ENCODE measurements around the gene PCDHB10. TPM values are rescaled to one million over a fixed set of nuclear protein-coding genes. Genes with fewer than 3 reads are reported as not detected.
A peak's percentile ranks its signal among the peaks of the same experiment; 100 is the strongest.
"Not testable (repeated sequence)": the region's sequence is repeated elsewhere in the genome, so short reads cannot be mapped to it uniquely, and the experiment has no call there.

The PCDHB10 gene
- 2.2 and 2.7 TPM in 2 replicates for total RNA-seq

DNA sequence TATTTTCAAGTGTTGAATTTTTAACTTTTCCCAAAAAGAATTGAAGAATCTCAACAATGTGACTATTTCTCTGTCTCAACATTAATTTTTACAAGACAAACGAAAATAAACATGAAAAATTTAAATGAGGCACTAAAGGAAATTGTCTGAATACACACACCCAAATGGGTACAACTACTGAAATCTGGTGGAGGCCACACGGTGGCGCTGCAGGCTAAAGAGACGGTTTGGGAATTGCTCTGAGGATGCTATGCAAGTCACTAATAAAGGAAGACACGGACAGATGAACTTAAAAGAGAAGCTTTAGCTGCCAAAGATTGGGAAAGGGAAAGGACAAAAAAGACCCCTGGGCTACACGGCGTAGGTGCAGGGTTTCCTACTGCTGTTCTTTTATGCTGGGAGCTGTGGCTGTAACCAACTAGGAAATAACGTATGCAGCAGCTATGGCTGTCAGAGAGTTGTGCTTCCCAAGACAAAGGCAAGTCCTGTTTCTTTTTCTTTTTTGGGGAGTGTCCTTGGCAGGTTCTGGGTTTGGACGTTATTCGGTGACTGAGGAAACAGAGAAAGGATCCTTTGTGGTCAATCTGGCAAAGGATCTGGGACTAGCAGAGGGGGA lies at the start of gene PCDHB10:
Gene PCDHB10 (plus strand): TSS at position 244 of the 616 bp plus-strand sequence. CDS start 200 bp downstream, at position 444.
- H3K4me1 ChIP-seq (ENCODE audit: insufficient read depth, low read length) = no peaks in the 10 kb centered on the region
- H2AFZ ChIP-seq (ENCODE audit: low read length) = peak within 1 kb of the TSS; percentile 80
- no peaks in the 10 kb centered on the region for H3K79me2 ChIP-seq (ENCODE audit: insufficient read depth, low read length)
- no peaks in the 10 kb centered on the region for H3K9me3 ChIP-seq (ENCODE audit: low read depth, low read length)
- H3K27ac ChIP-seq (ENCODE audit: low read depth, low read length) = no peak within 1 kb of the TSS
- no peak within 1 kb of the TSS for H3K4me3 ChIP-seq (ENCODE audit: insufficient read depth, low read length)
- no peak within 1 kb of the TSS for H3K4me2 ChIP-seq (ENCODE audit: insufficient read depth, low read length)
- no peaks in the 10 kb centered on the region for H3K36me3 ChIP-seq (ENCODE audit: insufficient read depth, low read length)
- DNase-seq (ENCODE audit: insufficient read length, low spot score, missing footprints) = peak; percentile 88
- no peaks in the 10 kb centered on the region for H4K20me1 ChIP-seq (ENCODE audit: insufficient read depth, low read length)
- TF ChIP-seq, protein P1, sequence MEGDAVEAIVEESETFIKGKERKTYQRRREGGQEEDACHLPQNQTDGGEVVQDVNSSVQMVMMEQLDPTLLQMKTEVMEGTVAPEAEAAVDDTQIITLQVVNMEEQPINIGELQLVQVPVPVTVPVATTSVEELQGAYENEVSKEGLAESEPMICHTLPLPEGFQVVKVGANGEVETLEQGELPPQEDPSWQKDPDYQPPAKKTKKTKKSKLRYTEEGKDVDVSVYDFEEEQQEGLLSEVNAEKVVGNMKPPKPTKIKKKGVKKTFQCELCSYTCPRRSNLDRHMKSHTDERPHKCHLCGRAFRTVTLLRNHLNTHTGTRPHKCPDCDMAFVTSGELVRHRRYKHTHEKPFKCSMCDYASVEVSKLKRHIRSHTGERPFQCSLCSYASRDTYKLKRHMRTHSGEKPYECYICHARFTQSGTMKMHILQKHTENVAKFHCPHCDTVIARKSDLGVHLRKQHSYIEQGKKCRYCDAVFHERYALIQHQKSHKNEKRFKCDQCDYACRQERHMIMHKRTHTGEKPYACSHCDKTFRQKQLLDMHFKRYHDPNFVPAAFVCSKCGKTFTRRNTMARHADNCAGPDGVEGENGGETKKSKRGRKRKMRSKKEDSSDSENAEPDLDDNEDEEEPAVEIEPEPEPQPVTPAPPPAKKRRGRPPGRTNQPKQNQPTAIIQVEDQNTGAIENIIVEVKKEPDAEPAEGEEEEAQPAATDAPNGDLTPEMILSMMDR (IDR thresholded peaks at IDR 0.05; ENCODE audit: extremely low read depth, low read depth, low read length) = peak; percentile 56
- H3K27me3 ChIP-seq (ENCODE audit: insufficient read depth, low read length) = no peaks in the 10 kb centered on the region

DNA sequence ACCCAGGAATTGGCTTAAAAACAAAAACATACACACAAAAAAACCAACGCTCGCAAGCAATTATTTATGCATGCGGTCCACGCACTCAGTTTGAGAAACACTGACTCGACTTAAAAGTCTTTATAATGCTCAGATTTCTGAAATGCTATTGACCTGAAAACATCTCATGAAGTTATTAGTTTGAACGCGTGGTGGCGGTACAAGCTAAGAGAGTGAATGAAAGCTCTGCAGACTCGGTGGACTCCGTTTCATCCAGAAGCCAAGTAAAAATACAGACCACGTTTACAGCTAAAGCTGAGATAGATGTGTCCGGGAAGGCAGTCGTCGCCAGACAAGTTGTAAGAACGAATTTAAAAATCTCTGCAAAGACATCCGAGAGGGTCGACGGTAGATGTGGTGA lies 42.3 kb upstream of the PCDHB10 start, which contains the start of gene PCDHB6:
Gene PCDHB6 (plus strand): TSS at position 246 of the 400 bp plus-strand sequence. CDS start 201 bp downstream, outside the sequence.
- Histone ChIP-seq H3K4me2 (ENCODE audit: insufficient read depth, low read length) (peak within 1 kb of the TSS; percentile 64), H3K4me1 (ENCODE audit: insufficient read depth, low read length) (no peaks in the 10 kb centered on the region), H3K36me3 (ENCODE audit: insufficient read depth, low read length) (no peaks in the 10 kb centered on the region), H3K27me3 (ENCODE audit: insufficient read depth, low read length) (no peaks in the 10 kb centered on the region), H2AFZ (ENCODE audit: low read length) (peak within 1 kb of the TSS; percentile 41), H3K27ac (ENCODE audit: low read depth, low read length) (no peak within 1 kb of the TSS), H3K9me3 (ENCODE audit: low read depth, low read length) (no peaks in the 10 kb centered on the region), H3K4me3 (ENCODE audit: insufficient read depth, low read length) (peak within 1 kb of the TSS; percentile 45), H4K20me1 (ENCODE audit: insufficient read depth, low read length) (no peaks in the 10 kb centered on the region), H3K79me2 (ENCODE audit: insufficient read depth, low read length) (no peaks in the 10 kb centered on the region)
- no peak for DNase-seq (ENCODE audit: insufficient read length, low spot score, missing footprints)
- TF ChIP-seq, protein P1 (IDR thresholded peaks at IDR 0.05; ENCODE audit: extremely low read depth, low read depth, low read length) = peak; percentile 43

DNA sequence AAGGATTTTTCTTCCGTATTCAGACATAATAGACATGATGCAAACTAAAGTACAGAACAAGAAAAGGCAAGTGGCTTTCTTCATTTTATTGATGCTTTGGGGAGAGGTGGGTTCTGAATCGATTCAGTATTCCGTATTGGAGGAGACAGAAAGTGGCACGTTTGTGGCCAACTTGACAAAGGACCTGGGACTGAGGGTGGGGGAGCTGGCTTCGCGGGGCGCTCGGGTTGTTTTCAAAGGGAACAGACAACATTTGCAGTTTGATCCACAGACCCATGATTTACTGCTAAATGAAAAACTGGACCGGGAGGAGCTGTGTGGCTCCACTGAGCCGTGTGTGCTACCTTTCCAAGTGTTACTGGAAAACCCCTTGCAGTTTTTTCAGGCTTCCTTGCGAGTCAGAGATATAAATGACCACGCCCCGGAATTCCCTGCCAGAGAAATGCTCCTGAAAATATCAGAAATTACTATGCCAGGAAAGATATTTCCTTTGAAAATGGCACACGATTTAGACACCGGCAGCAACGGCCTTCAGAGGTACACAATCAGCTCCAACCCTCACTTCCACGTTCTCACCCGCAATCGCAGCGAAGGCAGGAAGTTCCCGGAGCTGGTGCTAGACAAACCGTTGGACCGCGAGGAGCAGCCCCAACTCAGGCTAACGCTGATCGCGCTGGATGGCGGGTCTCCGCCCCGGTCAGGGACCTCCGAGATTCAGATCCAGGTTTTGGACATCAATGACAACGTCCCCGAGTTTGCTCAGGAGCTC lies 41.7 kb upstream of the PCDHB10 start:
- Histone ChIP-seq H3K9me3 (ENCODE audit: low read depth, low read length) (no peaks in the 10 kb centered on the region), H3K4me3 (ENCODE audit: insufficient read depth, low read length) (peak overlapping the region; percentile 45), H2AFZ (ENCODE audit: low read length) (peak overlapping the region; percentile 41), H3K79me2 (ENCODE audit: insufficient read depth, low read length) (no peaks in the 10 kb centered on the region), H3K36me3 (ENCODE audit: insufficient read depth, low read length) (no peaks in the 10 kb centered on the region), H4K20me1 (ENCODE audit: insufficient read depth, low read length) (no peaks in the 10 kb centered on the region), H3K27me3 (ENCODE audit: insufficient read depth, low read length) (no peaks in the 10 kb centered on the region), H3K4me1 (ENCODE audit: insufficient read depth, low read length) (no peaks in the 10 kb centered on the region), H3K4me2 (ENCODE audit: insufficient read depth, low read length) (peak overlapping the region; percentile 64), H3K27ac (ENCODE audit: low read depth, low read length) (no peak overlapping the region)
- no peak for DNase-seq (ENCODE audit: insufficient read length, low spot score, missing footprints)
- TF ChIP-seq, protein P1 (IDR thresholded peaks at IDR 0.05; ENCODE audit: extremely low read depth, low read depth, low read length) = no peak

DNA sequence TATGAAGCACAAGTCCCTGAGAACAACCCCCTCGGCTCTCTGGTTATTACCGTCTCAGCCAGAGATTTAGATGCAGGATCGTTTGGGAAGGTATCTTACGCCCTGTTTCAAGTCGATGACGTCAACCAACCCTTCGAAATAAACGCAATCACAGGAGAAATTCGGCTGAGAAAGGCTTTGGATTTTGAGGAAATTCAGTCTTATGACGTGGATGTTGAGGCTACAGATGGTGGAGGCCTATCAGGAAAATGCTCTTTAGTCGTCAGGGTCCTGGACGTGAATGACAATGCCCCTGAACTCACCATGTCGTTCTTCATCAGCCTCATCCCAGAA lies 41.2 kb upstream of the PCDHB10 start:
- no peak overlapping the region for H3K4me3 ChIP-seq (ENCODE audit: insufficient read depth, low read length)
- H3K79me2 ChIP-seq (ENCODE audit: insufficient read depth, low read length) = no peaks in the 10 kb centered on the region
- no peak overlapping the region for H3K4me2 ChIP-seq (ENCODE audit: insufficient read depth, low read length)
- H4K20me1 ChIP-seq (ENCODE audit: insufficient read depth, low read length) = no peaks in the 10 kb centered on the region
- DNase-seq (ENCODE audit: insufficient read length, low spot score, missing footprints) = no peak
- no peaks in the 10 kb centered on the region for H3K9me3 ChIP-seq (ENCODE audit: low read depth, low read length)
- H3K27me3 ChIP-seq (ENCODE audit: insufficient read depth, low read length) = no peaks in the 10 kb centered on the region
- TF ChIP-seq, protein P1 (IDR thresholded peaks at IDR 0.05; ENCODE audit: extremely low read depth, low read depth, low read length) = no peak
- H3K27ac ChIP-seq (ENCODE audit: low read depth, low read length) = no peak overlapping the region
- no peak overlapping the region for H2AFZ ChIP-seq (ENCODE audit: low read length)
- H3K36me3 ChIP-seq (ENCODE audit: insufficient read depth, low read length) = no peaks in the 10 kb centered on the region
- no peaks in the 10 kb centered on the region for H3K4me1 ChIP-seq (ENCODE audit: insufficient read depth, low read length)

DNA sequence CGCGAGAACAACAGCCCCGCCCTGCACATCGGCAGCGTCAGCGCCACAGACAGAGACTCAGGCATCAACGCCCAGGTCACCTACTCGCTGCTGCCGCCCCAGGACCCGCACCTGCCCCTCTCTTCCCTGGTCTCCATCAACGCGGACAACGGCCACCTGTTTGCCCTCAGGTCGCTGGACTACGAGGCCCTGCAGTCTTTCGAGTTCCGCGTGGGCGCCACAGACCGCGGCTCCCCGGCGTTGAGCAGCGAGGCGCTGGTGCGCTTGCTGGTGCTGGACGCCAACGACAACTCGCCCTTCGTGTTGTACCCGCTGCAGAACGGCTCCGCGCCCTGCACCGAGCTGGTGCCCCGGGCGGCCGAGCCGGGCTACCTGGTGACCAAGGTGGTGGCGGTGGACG lies 40.5 kb upstream of the PCDHB10 start:
- H4K20me1 ChIP-seq (ENCODE audit: insufficient read depth, low read length); DNase-seq (ENCODE audit: insufficient read length, low spot score, missing footprints); H2AFZ ChIP-seq (ENCODE audit: low read length); H3K36me3 ChIP-seq (ENCODE audit: insufficient read depth, low read length); H3K4me3 ChIP-seq (ENCODE audit: insufficient read depth, low read length); H3K27ac ChIP-seq (ENCODE audit: low read depth, low read length); H3K4me1 ChIP-seq (ENCODE audit: insufficient read depth, low read length); H3K9me3 ChIP-seq (ENCODE audit: low read depth, low read length); H3K4me2 ChIP-seq (ENCODE audit: insufficient read depth, low read length); H3K79me2 ChIP-seq (ENCODE audit: insufficient read depth, low read length); H3K27me3 ChIP-seq (ENCODE audit: insufficient read depth, low read length): not testable (repeated sequence)

DNA sequence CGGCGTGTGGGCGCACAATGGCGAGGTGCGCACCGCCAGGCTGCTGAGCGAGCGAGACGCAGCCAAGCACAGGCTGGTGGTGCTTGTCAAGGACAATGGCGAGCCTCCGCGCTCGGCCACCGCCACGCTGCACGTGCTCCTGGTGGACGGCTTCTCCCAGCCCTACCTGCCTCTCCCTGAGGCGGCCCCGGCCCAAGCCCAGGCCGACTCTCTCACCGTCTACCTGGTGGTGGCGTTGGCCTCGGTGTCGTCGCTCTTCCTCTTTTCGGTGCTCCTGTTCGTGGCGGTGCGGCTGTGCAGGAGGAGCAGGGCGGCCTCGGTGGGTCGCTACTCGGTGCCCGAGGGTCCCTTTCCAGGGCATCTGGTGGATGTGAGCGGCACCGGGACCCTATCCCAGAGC lies 40.1 kb upstream of the PCDHB10 start:
- H3K79me2 ChIP-seq (ENCODE audit: insufficient read depth, low read length); H3K4me2 ChIP-seq (ENCODE audit: insufficient read depth, low read length); H4K20me1 ChIP-seq (ENCODE audit: insufficient read depth, low read length); H2AFZ ChIP-seq (ENCODE audit: low read length); DNase-seq (ENCODE audit: insufficient read length, low spot score, missing footprints); H3K27me3 ChIP-seq (ENCODE audit: insufficient read depth, low read length); H3K27ac ChIP-seq (ENCODE audit: low read depth, low read length); H3K9me3 ChIP-seq (ENCODE audit: low read depth, low read length); H3K4me3 ChIP-seq (ENCODE audit: insufficient read depth, low read length); H3K36me3 ChIP-seq (ENCODE audit: insufficient read depth, low read length); H3K4me1 ChIP-seq (ENCODE audit: insufficient read depth, low read length): not testable (repeated sequence)

Measured in osteoblast (primary cell).